Endothelial cell of umbilical vein (primary cell): ENCODE results near the gene CAPN12.

Experiments used
- CTCF ChIP-seq, 2 donors: IDR thresholded peaks; 1 replicate in 1 of 2; 2 replicates in 1 of 2; pipeline ENCODE4 v1.5.1; 2011; ENCODE audit warnings: low read length in 2 of 2, mild to moderate bottlenecking in 2 of 2, moderate library complexity in 2 of 2, control low read depth in 1 of 2, inconsistent platforms in 1 of 2, low read depth in 1 of 2; ENCODE audit not compliant: insufficient read depth in 1 of 2; ENCODE audit errors: extremely low read depth in 1 of 2
- MYC ChIP-seq: IDR thresholded peaks from one replicate; pipeline ENCODE4 v1.6.1; 2011; ENCODE audit warnings: mild to moderate bottlenecking, low read depth, low read length
- POLR2A ChIP-seq: IDR thresholded peaks from 2 replicates; pipeline ENCODE4 v1.6.1; 2012; ENCODE audit warnings: low read depth, mild to moderate bottlenecking, control low read depth, low read length
- TF ChIP-seq, protein P1 (sequence below): IDR thresholded peaks from 2 replicates; pipeline ENCODE4 v1.6.1; 2011; ENCODE audit not compliant: insufficient read depth, insufficient read length

- TF ChIP-seq POLR2A (no peak), CTCF (IDR thresholded peaks at IDR 0.05; ENCODE audit: extremely low read depth in 1 of 2, insufficient read depth in 1 of 2, low read depth in 1 of 2, low read length in 2 of 2) (no peak), MYC (no peak)
- TF ChIP-seq, protein P1, sequence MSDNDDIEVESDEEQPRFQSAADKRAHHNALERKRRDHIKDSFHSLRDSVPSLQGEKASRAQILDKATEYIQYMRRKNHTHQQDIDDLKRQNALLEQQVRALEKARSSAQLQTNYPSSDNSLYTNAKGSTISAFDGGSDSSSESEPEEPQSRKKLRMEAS: no peak
These were observed 44.4 kb upstream of the CAPN12 start, which contains the start of gene LGALS7B for GRCh38 chr19:38788478-38789243.
